A549 (cell line): ENCODE results near the gene TP53BP1. TPM values are rescaled to one million over a fixed set of nuclear protein-coding genes. Genes with fewer than 3 reads are reported as not detected.

Experiments
- ATAC-seq, 2 experiments: fragments of 200-7000 bp in 1 of 2; fragments of >200 bp in 1 of 2; cut with Nextera tagmentation in 1 of 2; cut with Tn5 transposase in 1 of 2; 3 replicates each; pipeline versions ENCODE4 v1.8.0 to v1.9.1; 2018 to 2020; ENCODE audit warnings: mild to moderate bottlenecking in 1 of 2, moderate library complexity in 1 of 2
- CTCF ChIA-PET: fragments of 300-600 bp; sonication (Branson Sonifier 250); formaldehyde crosslinking; extraction: SDS; loops from one replicate; lab custom pipeline; 2021; ENCODE audit warnings: antibody characterized with exemption, inconsistent platforms; lab: Yijun Ruan, JAX
- POLR2A ChIA-PET: fragments of 350-600 bp; formaldehyde crosslinking; extraction: SDS; loops from one replicate; lab custom pipeline; 2021; ENCODE audit warnings: antibody characterized with exemption, inconsistent platforms; lab: Yijun Ruan, JAX
- DNase-seq, 2 experiments: peaks; one replicate each; pipeline versions ENCODE4 v3.0.0 to v3.0.0-alpha.2; 2011 to 2016; ENCODE audit warnings: low read depth in 1 of 2, low spot score in 1 of 2
- FAIRE-seq: peaks from 2 replicates; lab custom pipeline; 2011; peaks lifted over from hg19 to GRCh38; lab: Jason Lieb, UNC
- H3K27ac ChIP-seq, 2 experiments: fragments of >200 bp; sonication (Bioruptor Twin); formaldehyde crosslinking; 3 replicates each; pipeline ENCODE4 v1.5.1; 2016 to 2017
- H3K4me1 ChIP-seq: fragments of >200 bp; sonication (Bioruptor Twin); formaldehyde crosslinking; 3 replicates; pipeline ENCODE4 v1.6.1; 2016
- H3K4me2 ChIP-seq: fragments of >200 bp; sonication (Bioruptor Twin); formaldehyde crosslinking; 3 replicates; pipeline ENCODE4 v1.6.1; 2016
- H3K4me3 ChIP-seq: fragments of >200 bp; sonication (Bioruptor Twin); formaldehyde crosslinking; 3 replicates; pipeline ENCODE4 v1.5.1; 2016
- H3K9me3 ChIP-seq: fragments of >200 bp; sonication (Bioruptor Twin); formaldehyde crosslinking; 3 replicates; pipeline ENCODE4 v1.6.1; 2016
- BHLHE40 ChIP-seq: IDR thresholded peaks from 2 replicates; pipeline ENCODE4 v1.6.1; 2012; ENCODE audit warnings: low read depth, low read length, inconsistent platforms
- CBX8 ChIP-seq: fragments of 200-600 bp; sonication (generic); IDR thresholded peaks from 2 replicates; pipeline ENCODE4 v1.6.1; 2016
- FOSB ChIP-seq: fragments of 250-450 bp; sonication (Bioruptor Pico); IDR thresholded peaks from 2 replicates; pipeline ENCODE4 v1.5.0; 2020; ENCODE audit warnings: mild to moderate bottlenecking, moderate library complexity
- FOSL2 ChIP-seq, 2 experiments: fragments of 450-650 bp in 1 of 2; fragments of >200 bp in 1 of 2; sonication (Bioruptor Twin) in 1 of 2; formaldehyde crosslinking; IDR thresholded peaks; 2 replicates each; pipeline versions ENCODE4 v1.5.0 to v1.6.1; 2016 to 2020; ENCODE audit warnings: mild to moderate bottlenecking in 1 of 2, moderate library complexity in 1 of 2
- HOXB5 ChIP-seq: fragments of 250-450 bp; sonication (Bioruptor Pico); IDR thresholded peaks from 2 replicates; pipeline ENCODE4 v1.5.0; 2020; ENCODE audit warnings: mild to moderate bottlenecking, moderate library complexity
- JUN ChIP-seq, 2 experiments: fragments of >200 bp; sonication (Bioruptor Twin); formaldehyde crosslinking; IDR thresholded peaks; 2 replicates in 1 of 2; 3 replicates in 1 of 2; pipeline ENCODE4 v1.6.1; 2016 to 2017
- JUNB ChIP-seq: fragments of >200 bp; sonication (Bioruptor Twin); formaldehyde crosslinking; IDR thresholded peaks from 2 replicates; pipeline ENCODE4 v1.6.1; 2016
- KDM1A ChIP-seq: fragments of 200-600 bp; sonication (generic); IDR thresholded peaks from 2 replicates; pipeline ENCODE4 v1.6.1; 2016; ENCODE audit warnings: low read depth, mild to moderate bottlenecking
- MAFK ChIP-seq: fragments of 450-650 bp; IDR thresholded peaks from 2 replicates; pipeline ENCODE4 v1.6.1; 2014; ENCODE audit not compliant: partially characterized antibody
- MAZ ChIP-seq: fragments of 150-350 bp; IDR thresholded peaks from 2 replicates; pipeline ENCODE4 v1.6.1; 2014; ENCODE audit warnings: antibody characterized with exemption, low read depth, low read length, borderline replicate concordance
- NPAS2 ChIP-seq: fragments of 250-450 bp; sonication (Bioruptor Pico); IDR thresholded peaks from 2 replicates; pipeline ENCODE4 v1.8.0; 2022; ENCODE audit warnings: mild to moderate bottlenecking, moderate library complexity, borderline replicate concordance
- PHF8 ChIP-seq: fragments of 200-600 bp; sonication (generic); IDR thresholded peaks from 2 replicates; pipeline ENCODE4 v1.6.1; 2016; ENCODE audit warnings: low read depth, mild to moderate bottlenecking, antibody characterized with exemption, moderate library complexity, borderline replicate concordance
- POLR2A ChIP-seq: IDR thresholded peaks from 2 replicates; pipeline ENCODE4 v1.6.1; 2012; ENCODE audit warnings: mild to moderate bottlenecking, low read length
- POLR2AphosphoS2 ChIP-seq: conservative IDR thresholded peaks from 2 replicates; pipeline ENCODE4 v1.6.1; 2012; ENCODE audit warnings: low read length, improper control_type of control experiment, inconsistent platforms
- RNF2 ChIP-seq: fragments of 200-600 bp; sonication (generic); IDR thresholded peaks from 2 replicates; pipeline ENCODE4 v1.6.1; 2016; ENCODE audit warnings: low read depth, mild to moderate bottlenecking, antibody characterized with exemption, moderate library complexity, borderline replicate concordance
- SMC3 ChIP-seq: fragments of >200 bp; sonication (Bioruptor Twin); formaldehyde crosslinking; IDR thresholded peaks from 3 replicates; pipeline ENCODE4 v1.6.1; 2018; ENCODE audit warnings: inconsistent platforms
- ZC3H11A ChIP-seq: fragments of 450-650 bp; IDR thresholded peaks from 2 replicates; pipeline ENCODE4 v1.6.1; 2014; ENCODE audit warnings: antibody characterized with exemption, mild to moderate bottlenecking
- WGBS: methylation state at CpG from one replicate; pipeline ENCODE4 v1.1.6; 2017; ENCODE audit errors: missing lambda C conversion rate; 5-methylcytosine and 5-hydroxymethylcytosine counted together
- polyA plus RNA-seq, 4 experiments: library from polyadenylated mRNA; depleted of rRNA in 3 of 4; stranded (reverse); fragments of >200 nt; fragmentation: RNase III in 1 of 4; extraction: RNeasy Plus Mini Kit Qiagen cat#74134 plus additional on column Dnase treatment in 1 of 4; gene quantifications; 2 replicates in 3 of 4; 3 replicates in 1 of 4; pipeline ENCODE4 v1.2.3, GENCODE V29; 2011 to 2017
- TF ChIP-seq, protein P1 (sequence below): IDR thresholded peaks from 2 replicates; pipeline ENCODE4 v1.6.1; 2012
- TF ChIP-seq, protein P2 (sequence below): IDR thresholded peaks from 2 replicates; pipeline ENCODE4 v1.6.1; 2012; ENCODE audit warnings: low read depth, borderline replicate concordance
- TF ChIP-seq, protein P3 (sequence below): fragments of 250-450 bp; sonication (Bioruptor Pico); IDR thresholded peaks from 2 replicates; pipeline ENCODE4 v1.5.0; 2020; ENCODE audit warnings: low read depth, mild to moderate bottlenecking, moderate library complexity
- TF ChIP-seq, protein P4 (sequence below): fragments of 150-350 bp; IDR thresholded peaks from 2 replicates; pipeline ENCODE4 v1.6.1; 2014; ENCODE audit warnings: low read depth, mild to moderate bottlenecking, low read length

TP53BP1 gene
- polyA plus RNA-seq, 2 of the 4 experiments (the other 2 are of a cell fraction), result 25.0 to 49.8 TPM

DNA sequence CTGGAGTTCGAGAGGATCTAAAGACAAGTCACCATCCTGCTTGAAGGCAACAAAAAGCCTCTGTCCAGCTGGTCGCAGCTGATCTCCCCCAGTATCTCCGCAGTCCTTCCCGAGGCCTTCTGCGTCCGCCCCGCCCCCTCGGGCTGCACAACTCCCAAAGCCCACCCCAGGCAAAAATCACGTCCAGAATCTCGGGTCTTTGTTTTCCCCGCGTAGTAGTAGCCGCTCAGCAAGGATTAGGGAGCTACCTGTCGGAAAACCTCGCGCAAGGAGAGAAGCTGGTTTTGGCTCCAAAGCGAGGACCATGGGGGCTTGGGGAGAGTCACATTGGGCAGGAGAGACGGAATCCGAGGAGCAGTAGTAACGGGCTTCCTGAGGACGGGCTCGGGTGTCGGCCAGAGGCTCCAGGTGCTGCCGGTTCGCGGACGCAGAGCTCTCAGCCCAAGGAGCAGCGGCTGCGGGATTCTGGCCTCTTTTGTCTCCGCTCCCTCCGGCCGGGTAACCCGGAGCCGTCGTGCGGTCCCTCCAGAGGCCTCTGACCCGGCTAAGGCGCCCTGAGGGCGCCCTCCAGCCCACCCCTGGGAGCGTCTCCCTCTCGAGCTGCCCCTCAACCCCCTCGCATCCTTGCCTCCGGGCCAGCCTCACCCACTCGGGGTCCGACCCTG is 122.5 kb downstream of the TP53BP1 start:
- Histone ChIP-seq H3K4me1 (peaks cover 12% of the 10 kb centered on the region; the same call in 2 of the 3 replicates), H3K9me3 (peaks cover 23% of the 10 kb centered on the region), H3K4me2 (peak overlapping the region; percentile 92), H3K4me3 (peak overlapping the region; percentile 96), H3K27ac (peak overlapping the region; percentile 92 to 96)
- WGBS, result 28% methylated on average over 5 of the region's 45 CpGs
- POLR2A ChIA-PET, result interaction anchor here (0.7 kb wide), 1 partner anchor 20 kb away, joined by 3 read pairs; no protein-coding TSS in a partner anchor
- FAIRE-seq (no peak), ATAC-seq (peak; percentile 75 to 86), DNase-seq (no peak)
- 0 out of 2 replicates have a peak, but pooled peaks have one; percentile 49 for TF ChIP-seq RNF2
- peak; percentile 45; the same call in 1 of the 2 replicates for TF ChIP-seq PHF8
- TF ChIP-seq BHLHE40, result no peak
- TF ChIP-seq JUN (IDR thresholded peaks at IDR 0.05), result 0 out of 5 replicates have a peak, but pooled peaks of 1 of the 2 experiments have one; percentile 59
- CTCF ChIA-PET, result interaction anchor here (0.9 to 1.3 kb wide), 3 partner anchors 9 to 11 kb away, joined by 3 to 4 read pairs (median 4); no protein-coding TSS in a partner anchor

DNA sequence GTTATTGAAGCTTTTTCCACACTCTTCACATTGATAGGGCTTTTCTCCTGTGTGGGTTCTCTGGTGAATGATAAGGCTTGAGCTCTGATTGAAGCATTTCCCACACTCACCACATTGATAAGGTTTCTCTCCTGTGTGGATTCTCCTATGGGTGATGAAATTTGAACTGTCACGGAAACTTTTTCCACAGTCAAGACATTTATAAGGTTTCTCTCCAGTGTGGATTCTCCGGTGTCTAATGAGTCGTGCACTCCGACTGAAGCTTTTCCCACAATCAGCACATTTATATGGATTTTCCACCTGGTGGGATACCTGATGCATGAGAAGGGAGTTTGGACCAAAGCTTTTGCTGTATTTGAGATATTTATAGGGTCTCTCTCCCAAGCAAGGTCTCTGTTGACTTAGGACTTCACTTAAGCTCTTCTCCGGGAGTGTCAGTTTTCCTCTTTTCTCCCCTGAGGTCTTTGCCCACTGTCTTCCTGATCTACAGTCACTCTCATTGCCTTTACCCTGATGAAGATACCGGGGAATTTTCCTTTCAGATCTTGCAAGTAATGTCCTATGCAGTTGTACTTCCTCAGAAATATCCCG is 131.5 kb downstream of the TP53BP1 start:
- DNase-seq, result no peak
- TF ChIP-seq ZC3H11A (no peak), SMC3 (no peak), CBX8 (no peak), KDM1A (peak; percentile 25; the same call in 1 of the 2 replicates), RNF2 (no peak), NPAS2 (CRISPR knock-in tag) (no peak), POLR2A (no peak), BHLHE40 (no peak), JUNB (no peak), HOXB5 (CRISPR knock-in tag) (no peak), MAFK (peak; percentile 64), FOSB (CRISPR knock-in tag) (no peak), MAZ (no peak)
- TF ChIP-seq, protein P1, sequence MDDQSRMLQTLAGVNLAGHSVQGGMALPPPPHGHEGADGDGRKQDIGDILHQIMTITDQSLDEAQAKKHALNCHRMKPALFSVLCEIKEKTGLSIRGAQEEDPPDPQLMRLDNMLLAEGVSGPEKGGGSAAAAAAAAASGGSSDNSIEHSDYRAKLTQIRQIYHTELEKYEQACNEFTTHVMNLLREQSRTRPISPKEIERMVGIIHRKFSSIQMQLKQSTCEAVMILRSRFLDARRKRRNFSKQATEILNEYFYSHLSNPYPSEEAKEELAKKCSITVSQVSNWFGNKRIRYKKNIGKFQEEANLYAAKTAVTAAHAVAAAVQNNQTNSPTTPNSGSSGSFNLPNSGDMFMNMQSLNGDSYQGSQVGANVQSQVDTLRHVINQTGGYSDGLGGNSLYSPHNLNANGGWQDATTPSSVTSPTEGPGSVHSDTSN, result no peak
- TF ChIP-seq, protein P2, sequence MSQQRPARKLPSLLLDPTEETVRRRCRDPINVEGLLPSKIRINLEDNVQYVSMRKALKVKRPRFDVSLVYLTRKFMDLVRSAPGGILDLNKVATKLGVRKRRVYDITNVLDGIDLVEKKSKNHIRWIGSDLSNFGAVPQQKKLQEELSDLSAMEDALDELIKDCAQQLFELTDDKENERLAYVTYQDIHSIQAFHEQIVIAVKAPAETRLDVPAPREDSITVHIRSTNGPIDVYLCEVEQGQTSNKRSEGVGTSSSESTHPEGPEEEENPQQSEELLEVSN, result no peak
- TF ChIP-seq, protein P3, sequence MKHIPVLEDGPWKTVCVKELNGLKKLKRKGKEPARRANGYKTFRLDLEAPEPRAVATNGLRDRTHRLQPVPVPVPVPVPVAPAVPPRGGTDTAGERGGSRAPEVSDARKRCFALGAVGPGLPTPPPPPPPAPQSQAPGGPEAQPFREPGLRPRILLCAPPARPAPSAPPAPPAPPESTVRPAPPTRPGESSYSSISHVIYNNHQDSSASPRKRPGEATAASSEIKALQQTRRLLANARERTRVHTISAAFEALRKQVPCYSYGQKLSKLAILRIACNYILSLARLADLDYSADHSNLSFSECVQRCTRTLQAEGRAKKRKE (CRISPR knock-in tag), result no peak
- TF ChIP-seq, all 56 proteins: peak for 2
- POLR2A ChIA-PET, result no interaction called here
- no peak overlapping the region for H3K4me2 ChIP-seq
- FAIRE-seq, result no peak
- no peaks in the 10 kb centered on the region for H3K4me1 ChIP-seq
- ATAC-seq, result no peak
- H3K27ac ChIP-seq, result no peak overlapping the region
- 96% methylated on average over 7 of the region's 7 CpGs for WGBS
- CTCF ChIA-PET, result interaction anchor here (1.0 kb wide), 1 partner anchor 9 kb away, joined by 4 read pairs; the partner anchor contains the start of genes TUBGCP4 and ZSCAN29
- H3K4me3 ChIP-seq, result no peak overlapping the region
- H3K9me3 ChIP-seq, result peaks cover 76% of the 10 kb centered on the region

DNA sequence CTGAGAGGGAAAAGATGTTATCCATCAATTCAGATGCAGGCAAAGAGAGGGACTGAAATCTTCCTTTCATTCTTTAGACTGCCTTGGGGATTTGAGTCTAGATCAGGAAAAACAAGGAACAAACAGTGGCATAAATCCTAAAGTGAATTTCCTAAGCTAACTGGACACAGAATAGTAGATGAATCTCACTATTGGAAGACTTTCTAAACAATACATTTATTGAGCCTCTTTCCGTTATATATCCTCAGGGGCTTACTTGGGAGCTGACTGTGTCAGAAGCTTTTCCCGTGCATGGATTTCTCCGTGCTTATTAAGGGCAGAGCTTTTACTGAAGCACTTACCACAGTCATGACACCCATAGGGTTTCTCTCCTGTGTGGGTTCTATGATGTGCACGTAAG is 132.1 kb downstream of the TP53BP1 start:
- no peak for ATAC-seq
- TF ChIP-seq PHF8 (no peak), POLR2AphosphoS2 (no peak), FOSL2 (IDR thresholded peaks at IDR 0.05) (no peak), FOSL2 (CRISPR knock-in tag; IDR thresholded peaks at IDR 0.05) (no peak)
- TF ChIP-seq, protein P4, sequence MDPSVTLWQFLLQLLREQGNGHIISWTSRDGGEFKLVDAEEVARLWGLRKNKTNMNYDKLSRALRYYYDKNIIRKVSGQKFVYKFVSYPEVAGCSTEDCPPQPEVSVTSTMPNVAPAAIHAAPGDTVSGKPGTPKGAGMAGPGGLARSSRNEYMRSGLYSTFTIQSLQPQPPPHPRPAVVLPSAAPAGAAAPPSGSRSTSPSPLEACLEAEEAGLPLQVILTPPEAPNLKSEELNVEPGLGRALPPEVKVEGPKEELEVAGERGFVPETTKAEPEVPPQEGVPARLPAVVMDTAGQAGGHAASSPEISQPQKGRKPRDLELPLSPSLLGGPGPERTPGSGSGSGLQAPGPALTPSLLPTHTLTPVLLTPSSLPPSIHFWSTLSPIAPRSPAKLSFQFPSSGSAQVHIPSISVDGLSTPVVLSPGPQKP, result no peak
- TF ChIP-seq, protein P1, result no peak
- TF ChIP-seq, all 56 proteins: peak for 0
- FAIRE-seq (no peak), DNase-seq (no peak)
- Histone ChIP-seq H3K4me1 (no peaks in the 10 kb centered on the region), H3K9me3 (peaks cover 70% of the 10 kb centered on the region), H3K27ac (no peak overlapping the region), H3K4me3 (no peak overlapping the region), H3K4me2 (no peak overlapping the region)
- ChIA-PET CTCF (interaction anchor here (0.6 to 1.0 kb wide), 2 partner anchors 9 to 22 kb away, joined by 4 read pairs; partner anchors contain the start of genes TUBGCP4 and ZSCAN29), POLR2A (interaction anchor here (0.7 kb wide), 1 partner anchor 1667 kb away, joined by 3 read pairs; no protein-coding TSS in a partner anchor)
- WGBS, result 89% methylated on average over 4 of the region's 4 CpGs
